ENCODE measurements around the gene MRPS26.
"Not testable (repeated sequence)": the region's sequence is repeated elsewhere in the genome, so short reads cannot be mapped to it uniquely, and the experiment has no call there.

Gene MRPS26

GRCh38 chr20:3011752-3012151, 34.1 kb upstream of the MRPS26 start:
- TF ChIP-seq CTCF (IDR thresholded peaks at IDR 0.05; ENCODE audit: low read depth, low read length) = no peak
- Histone ChIP-seq H3K4me1 (no peaks in the 10 kb centered on the region), H3K4me3 (ENCODE audit: low read depth, low read length) (no peak overlapping the region), H3K27me3 (no peaks in the 10 kb centered on the region), H3K36me3 (no peaks in the 10 kb centered on the region), H3K9me3 (no peaks in the 10 kb centered on the region)
- no peak for DNase-seq

- no peaks in the 10 kb centered on the region for H3K4me1 ChIP-seq
- no peaks in the 10 kb centered on the region for H3K9me3 ChIP-seq
- H3K36me3 ChIP-seq = no peaks in the 10 kb centered on the region
- DNase-seq = no peak
- H3K27me3 ChIP-seq = no peaks in the 10 kb centered on the region
- no peak for TF ChIP-seq CTCF (IDR thresholded peaks at IDR 0.05; ENCODE audit: low read depth, low read length)
- no peak overlapping the region for H3K4me3 ChIP-seq (ENCODE audit: low read depth, low read length)
Measured at GRCh38 chr20:3013771-3014170, 32.1 kb upstream of the MRPS26 start.

- Histone ChIP-seq H3K4me1 (no peaks in the 10 kb centered on the region), H3K36me3 (no peaks in the 10 kb centered on the region), H3K9me3 (no peaks in the 10 kb centered on the region), H3K27me3 (no peaks in the 10 kb centered on the region), H3K4me3 (ENCODE audit: low read depth, low read length) (no peak overlapping the region)
- DNase-seq = no peak
- no peak for TF ChIP-seq CTCF (IDR thresholded peaks at IDR 0.05; ENCODE audit: low read depth, low read length)
Measured at GRCh38 chr20:3014179-3014578, 31.7 kb upstream of the MRPS26 start.

- H3K4me1 ChIP-seq = no peaks in the 10 kb centered on the region
Measured at GRCh38 chr20:3014662-3015061, 31.2 kb upstream of the MRPS26 start.

GRCh38 chr20:3015302-3015701, 30.6 kb upstream of the MRPS26 start:
- H3K4me3 ChIP-seq (ENCODE audit: low read depth, low read length); H3K36me3 ChIP-seq; H3K9me3 ChIP-seq; DNase-seq; H3K4me1 ChIP-seq; H3K27me3 ChIP-seq: not testable (repeated sequence)

More at GRCh38 chr20:3014662-3015061, 31.2 kb upstream of the MRPS26 start:
- no peaks in the 10 kb centered on the region for H3K36me3 ChIP-seq
- DNase-seq = no peak
- no peak for TF ChIP-seq CTCF (IDR thresholded peaks at IDR 0.05; ENCODE audit: low read depth, low read length)
- H3K27me3 ChIP-seq = no peaks in the 10 kb centered on the region
- H3K4me3 ChIP-seq (ENCODE audit: low read depth, low read length) = no peak overlapping the region
- no peaks in the 10 kb centered on the region for H3K9me3 ChIP-seq

- no peak for DNase-seq
- Histone ChIP-seq H3K36me3 (0 out of 2 replicates have a peak, but pooled peaks cover 3% of the 10 kb centered on the region), H3K4me3 (ENCODE audit: low read depth, low read length) (no peak overlapping the region), H3K4me1 (no peaks in the 10 kb centered on the region), H3K9me3 (no peaks in the 10 kb centered on the region), H3K27me3 (no peaks in the 10 kb centered on the region)
- TF ChIP-seq CTCF (IDR thresholded peaks at IDR 0.05; ENCODE audit: low read depth, low read length) = no peak
Measured at GRCh38 chr20:3021327-3021726, 24.5 kb upstream of the MRPS26 start.

- no peak for DNase-seq
- H3K36me3 ChIP-seq = 0 out of 2 replicates have a peak, but pooled peaks cover 3% of the 10 kb centered on the region
- no peaks in the 10 kb centered on the region for H3K4me1 ChIP-seq
- no peak overlapping the region for H3K4me3 ChIP-seq (ENCODE audit: low read depth, low read length)
- H3K27me3 ChIP-seq = no peaks in the 10 kb centered on the region
- no peaks in the 10 kb centered on the region for H3K9me3 ChIP-seq
- TF ChIP-seq CTCF (IDR thresholded peaks at IDR 0.05; ENCODE audit: low read depth, low read length) = no peak
Measured at GRCh38 chr20:3021777-3022176, 24.1 kb upstream of the MRPS26 start.

- H3K36me3 ChIP-seq; H3K4me1 ChIP-seq; H3K9me3 ChIP-seq; H3K4me3 ChIP-seq (ENCODE audit: low read depth, low read length); DNase-seq; H3K27me3 ChIP-seq: not testable (repeated sequence)
Measured at GRCh38 chr20:3022559-3023490, 23.0 kb upstream of the MRPS26 start.

Data from BE2C (cell line).